HFFc6 (cell line): ENCODE data around the gene IKBKE. TPM values are rescaled to one million over a fixed set of nuclear protein-coding genes. Genes with fewer than 3 reads are reported as not detected.

Experiments
- DNase-seq: peaks from one replicate; pipeline ENCODE4 v3.0.0-alpha.2; 2018
- H3K27ac Mint-ChIP-seq: 2 replicates; pipeline ENCODE4 v1.8.0; 2020; ENCODE audit warnings: mild to moderate bottlenecking, mixed read lengths
- H3K27me3 Mint-ChIP-seq: 2 replicates; pipeline ENCODE4 v1.8.0; 2021; ENCODE audit warnings: mild to moderate bottlenecking, moderate library complexity, mixed read lengths; ENCODE audit not compliant: insufficient read depth
- H3K36me3 Mint-ChIP-seq: 2 replicates; pipeline ENCODE4 v1.8.0; 2021; ENCODE audit warnings: low read depth, mixed read lengths
- H3K4me1 Mint-ChIP-seq: 2 replicates; pipeline ENCODE4 v1.8.0; 2020; ENCODE audit warnings: low read depth, mixed read lengths
- H3K4me3 Mint-ChIP-seq: 2 replicates; pipeline ENCODE4 v1.8.0; 2020; ENCODE audit warnings: mild to moderate bottlenecking, moderate library complexity, mixed read lengths
- H3K9me3 Mint-ChIP-seq: 2 replicates; pipeline ENCODE4 v1.8.0; 2020; ENCODE audit warnings: mild to moderate bottlenecking, mixed read lengths
- total RNA-seq, 6 experiments: library from RNA; stranded (reverse); fragmentation: NEBNext Ultra II Directional; extraction: Animal tissue kit (Norgen Biotek cat#: 25700); gene quantifications; 2 replicates in 1 of 6; 3 replicates in 5 of 6; pipeline ENCODE4 v1.2.3, GENCODE V29; 2021
- TF ChIP-seq, protein P1 (sequence below): fragments of 200-600 bp; sonication (generic); IDR thresholded peaks from 2 replicates; pipeline ENCODE4 v1.5.0; 2021; ENCODE audit warnings: antibody characterized with exemption, mild to moderate bottlenecking

IKBKE gene
- total RNA-seq, 6 experiments from 2014 or later: 15.1 to 19.6 (median 17.1) TPM

DNA sequence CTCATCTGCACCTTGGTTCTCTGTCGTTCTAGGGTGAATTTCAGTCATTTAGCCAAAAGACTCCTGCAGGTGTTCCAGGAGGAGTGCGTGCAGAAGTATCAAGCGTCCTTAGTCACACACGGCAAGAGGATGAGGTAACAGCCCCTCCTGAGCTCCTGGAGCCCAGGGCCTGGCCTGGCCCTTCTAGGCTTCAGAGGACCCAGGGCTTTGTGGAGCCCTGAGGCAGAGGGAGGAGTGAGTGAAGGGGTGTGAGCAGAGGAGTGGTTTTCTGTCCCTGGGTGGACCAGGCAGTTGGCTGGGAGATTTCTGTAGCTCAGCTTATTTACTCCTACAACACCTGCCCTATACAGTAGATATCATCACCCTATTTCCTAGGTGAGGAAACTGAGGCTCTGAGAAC is 21.3 kb downstream of the IKBKE start:
- DNase-seq: no peak
- Mint-ChIP-seq H3K27ac (no peak overlapping the region), H3K27me3 (peaks cover 2% of the 10 kb centered on the region; the same call in 1 of the 2 replicates), H3K9me3 (no peaks in the 10 kb centered on the region), H3K4me1 (peaks cover 17% of the 10 kb centered on the region), H3K36me3 (peaks cover 22% of the 10 kb centered on the region), H3K4me3 (no peak overlapping the region)
- TF ChIP-seq, protein P1, sequence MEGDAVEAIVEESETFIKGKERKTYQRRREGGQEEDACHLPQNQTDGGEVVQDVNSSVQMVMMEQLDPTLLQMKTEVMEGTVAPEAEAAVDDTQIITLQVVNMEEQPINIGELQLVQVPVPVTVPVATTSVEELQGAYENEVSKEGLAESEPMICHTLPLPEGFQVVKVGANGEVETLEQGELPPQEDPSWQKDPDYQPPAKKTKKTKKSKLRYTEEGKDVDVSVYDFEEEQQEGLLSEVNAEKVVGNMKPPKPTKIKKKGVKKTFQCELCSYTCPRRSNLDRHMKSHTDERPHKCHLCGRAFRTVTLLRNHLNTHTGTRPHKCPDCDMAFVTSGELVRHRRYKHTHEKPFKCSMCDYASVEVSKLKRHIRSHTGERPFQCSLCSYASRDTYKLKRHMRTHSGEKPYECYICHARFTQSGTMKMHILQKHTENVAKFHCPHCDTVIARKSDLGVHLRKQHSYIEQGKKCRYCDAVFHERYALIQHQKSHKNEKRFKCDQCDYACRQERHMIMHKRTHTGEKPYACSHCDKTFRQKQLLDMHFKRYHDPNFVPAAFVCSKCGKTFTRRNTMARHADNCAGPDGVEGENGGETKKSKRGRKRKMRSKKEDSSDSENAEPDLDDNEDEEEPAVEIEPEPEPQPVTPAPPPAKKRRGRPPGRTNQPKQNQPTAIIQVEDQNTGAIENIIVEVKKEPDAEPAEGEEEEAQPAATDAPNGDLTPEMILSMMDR: no peak

DNA sequence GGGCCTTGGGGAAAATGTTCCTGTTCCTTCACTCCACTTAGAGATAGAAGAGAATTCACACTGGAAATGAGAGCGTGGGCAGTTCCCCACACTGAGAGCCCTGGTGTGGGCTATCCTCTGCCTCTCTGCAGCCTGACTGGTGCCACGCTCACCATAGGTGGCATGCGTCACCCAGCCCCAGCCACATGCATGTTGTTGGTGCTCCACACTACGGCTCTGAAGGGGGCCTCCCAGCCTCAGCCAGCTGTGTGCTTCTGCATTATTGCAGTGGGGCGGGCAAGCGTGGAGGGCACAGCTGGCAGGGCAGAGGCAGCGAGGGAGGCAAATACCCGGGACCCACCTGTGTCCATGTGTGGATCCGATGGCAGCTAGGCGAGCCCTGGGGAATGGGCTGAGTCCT is 22.3 kb downstream of the IKBKE start:
- Mint-ChIP-seq H3K36me3 (peaks cover 28% of the 10 kb centered on the region), H3K27ac (no peak overlapping the region), H3K4me3 (no peak overlapping the region), H3K9me3 (no peaks in the 10 kb centered on the region), H3K27me3 (peaks cover 2% of the 10 kb centered on the region; the same call in 1 of the 2 replicates), H3K4me1 (peaks cover 17% of the 10 kb centered on the region)
- TF ChIP-seq, protein P1: no peak
- no peak for DNase-seq

DNA sequence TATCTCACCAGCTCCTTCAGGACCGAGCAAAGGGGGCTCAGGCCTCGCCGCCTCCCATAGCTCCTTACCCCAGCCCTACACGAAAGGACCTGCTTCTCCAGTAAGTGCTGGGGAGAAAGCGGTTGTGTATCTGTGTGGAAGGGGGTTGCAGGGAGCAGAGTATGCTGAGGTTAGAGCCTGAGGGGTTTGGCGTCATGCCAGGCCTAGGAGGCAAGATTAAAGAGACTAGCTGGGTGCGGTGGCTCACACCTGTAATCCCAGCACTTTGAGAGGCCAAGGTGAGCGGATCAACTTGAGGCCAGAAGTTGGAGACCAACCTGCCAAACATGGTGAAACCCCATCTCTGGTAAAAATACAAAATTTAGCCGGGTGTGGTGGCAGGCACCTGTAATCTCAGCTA is 23.0 kb downstream of the IKBKE start:
- no peaks in the 10 kb centered on the region for H3K9me3 Mint-ChIP-seq
- no peak overlapping the region for H3K4me3 Mint-ChIP-seq
- H3K27me3 Mint-ChIP-seq: peaks cover 2% of the 10 kb centered on the region; the same call in 1 of the 2 replicates
- peaks cover 28% of the 10 kb centered on the region for H3K36me3 Mint-ChIP-seq
- TF ChIP-seq, protein P1: no peak
- H3K4me1 Mint-ChIP-seq: peaks cover 17% of the 10 kb centered on the region
- DNase-seq: no peak
- no peak overlapping the region for H3K27ac Mint-ChIP-seq

DNA sequence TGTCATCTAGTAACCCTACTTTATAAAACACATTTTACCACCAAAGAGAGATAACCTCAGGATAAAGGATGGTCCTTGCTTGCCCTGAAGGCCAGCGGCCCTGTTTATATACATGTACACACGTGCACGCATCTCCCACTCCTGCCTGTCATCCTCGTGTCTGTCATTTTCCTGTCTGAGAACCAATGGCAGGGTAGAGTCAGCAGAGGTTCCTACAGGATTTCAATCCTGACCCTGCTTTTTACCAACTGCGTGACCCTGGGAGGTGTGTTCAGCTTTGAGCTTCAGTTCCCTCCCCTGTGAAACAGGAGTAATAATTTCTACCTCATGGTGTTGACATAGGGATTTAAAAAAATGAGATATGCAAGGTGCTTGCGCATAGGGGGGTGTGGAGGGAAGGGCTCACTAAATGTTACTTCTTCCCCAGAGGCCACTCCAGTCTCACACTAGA is 24.8 kb downstream of the IKBKE start:
- no peak overlapping the region for H3K27ac Mint-ChIP-seq
- TF ChIP-seq, protein P1: no peak
- H3K9me3 Mint-ChIP-seq: no peaks in the 10 kb centered on the region
- peaks cover 2% of the 10 kb centered on the region; the same call in 1 of the 2 replicates for H3K27me3 Mint-ChIP-seq
- H3K36me3 Mint-ChIP-seq: peaks cover 28% of the 10 kb centered on the region
- H3K4me3 Mint-ChIP-seq: no peak overlapping the region
- no peak for DNase-seq
- peaks cover 25% of the 10 kb centered on the region for H3K4me1 Mint-ChIP-seq

DNA sequence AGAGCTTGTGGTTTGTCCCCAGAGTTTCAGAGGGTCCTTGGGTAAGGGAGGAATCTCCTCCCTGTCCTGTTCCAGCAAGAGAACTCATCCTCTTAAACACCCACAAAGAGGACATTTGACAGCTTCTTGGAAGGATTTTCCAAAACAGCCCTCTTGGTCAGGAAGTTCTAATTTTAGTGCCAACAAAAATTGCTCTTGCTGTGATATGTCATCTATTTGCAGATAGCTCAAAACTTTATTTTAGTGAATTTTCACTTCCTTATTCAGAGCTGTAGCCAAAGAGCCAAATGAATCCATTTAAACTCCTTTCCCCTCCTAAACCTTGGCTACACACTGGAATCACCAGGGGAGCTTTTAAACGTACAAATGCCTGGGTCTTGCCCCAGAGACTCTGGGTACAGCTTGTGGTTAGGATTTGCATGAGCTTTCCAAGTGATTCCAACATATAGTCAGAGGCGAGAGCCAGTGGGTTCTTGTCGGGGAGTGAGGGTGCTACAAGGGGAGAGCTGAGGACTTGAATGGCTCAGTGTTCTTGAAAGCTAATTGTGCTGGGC is 25.3 kb downstream of the IKBKE start:
- Mint-ChIP-seq H3K27ac (no peak overlapping the region), H3K36me3 (peaks cover 28% of the 10 kb centered on the region), H3K27me3 (peaks cover 2% of the 10 kb centered on the region; the same call in 1 of the 2 replicates), H3K9me3 (no peaks in the 10 kb centered on the region), H3K4me1 (peaks cover 22% of the 10 kb centered on the region), H3K4me3 (no peak overlapping the region)
- TF ChIP-seq, protein P1: no peak
- DNase-seq: no peak
